ENCODE measurements around the gene ADGRE2. TPM values are rescaled to one million over a fixed set of nuclear protein-coding genes. Genes with fewer than 3 reads are reported as not detected.

ADGRE2 gene
- polyA plus RNA-seq, 2 of the 4 experiments (the other 2 are of a cell fraction) = 0.39 to 0.47 TPM

- Histone ChIP-seq H3K9me3 (no peaks in the 10 kb centered on the region), H3K4me1 (no peaks in the 10 kb centered on the region), H3K27ac (no peak overlapping the region), H3K4me2 (no peak overlapping the region), H3K4me3 (no peak overlapping the region)
- TF ChIP-seq EP300 (IDR thresholded peaks at IDR 0.05) (no peak), FOSB (CRISPR knock-in tag; IDR thresholded peaks at IDR 0.05) (no peak), MAZ (IDR thresholded peaks at IDR 0.05; ENCODE audit: borderline replicate concordance, low read depth, low read length) (no peak), HEYL (CRISPR knock-in tag; IDR thresholded peaks at IDR 0.05) (no peak)
- TF ChIP-seq, protein P1, sequence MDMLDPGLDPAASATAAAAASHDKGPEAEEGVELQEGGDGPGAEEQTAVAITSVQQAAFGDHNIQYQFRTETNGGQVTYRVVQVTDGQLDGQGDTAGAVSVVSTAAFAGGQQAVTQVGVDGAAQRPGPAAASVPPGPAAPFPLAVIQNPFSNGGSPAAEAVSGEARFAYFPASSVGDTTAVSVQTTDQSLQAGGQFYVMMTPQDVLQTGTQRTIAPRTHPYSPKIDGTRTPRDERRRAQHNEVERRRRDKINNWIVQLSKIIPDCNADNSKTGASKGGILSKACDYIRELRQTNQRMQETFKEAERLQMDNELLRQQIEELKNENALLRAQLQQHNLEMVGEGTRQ (IDR thresholded peaks at IDR 0.05) = no peak
- TF ChIP-seq, protein P2, sequence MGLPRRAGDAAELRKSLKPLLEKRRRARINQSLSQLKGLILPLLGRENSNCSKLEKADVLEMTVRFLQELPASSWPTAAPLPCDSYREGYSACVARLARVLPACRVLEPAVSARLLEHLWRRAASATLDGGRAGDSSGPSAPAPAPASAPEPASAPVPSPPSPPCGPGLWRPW (IDR thresholded peaks at IDR 0.05) = no peak
- TF ChIP-seq, protein P3, sequence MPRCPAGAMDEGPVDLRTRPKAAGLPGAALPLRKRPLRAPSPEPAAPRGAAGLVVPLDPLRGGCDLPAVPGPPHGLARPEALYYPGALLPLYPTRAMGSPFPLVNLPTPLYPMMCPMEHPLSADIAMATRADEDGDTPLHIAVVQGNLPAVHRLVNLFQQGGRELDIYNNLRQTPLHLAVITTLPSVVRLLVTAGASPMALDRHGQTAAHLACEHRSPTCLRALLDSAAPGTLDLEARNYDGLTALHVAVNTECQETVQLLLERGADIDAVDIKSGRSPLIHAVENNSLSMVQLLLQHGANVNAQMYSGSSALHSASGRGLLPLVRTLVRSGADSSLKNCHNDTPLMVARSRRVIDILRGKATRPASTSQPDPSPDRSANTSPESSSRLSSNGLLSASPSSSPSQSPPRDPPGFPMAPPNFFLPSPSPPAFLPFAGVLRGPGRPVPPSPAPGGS (IDR thresholded peaks at IDR 0.05) = no peak
- TF ChIP-seq, protein P4, sequence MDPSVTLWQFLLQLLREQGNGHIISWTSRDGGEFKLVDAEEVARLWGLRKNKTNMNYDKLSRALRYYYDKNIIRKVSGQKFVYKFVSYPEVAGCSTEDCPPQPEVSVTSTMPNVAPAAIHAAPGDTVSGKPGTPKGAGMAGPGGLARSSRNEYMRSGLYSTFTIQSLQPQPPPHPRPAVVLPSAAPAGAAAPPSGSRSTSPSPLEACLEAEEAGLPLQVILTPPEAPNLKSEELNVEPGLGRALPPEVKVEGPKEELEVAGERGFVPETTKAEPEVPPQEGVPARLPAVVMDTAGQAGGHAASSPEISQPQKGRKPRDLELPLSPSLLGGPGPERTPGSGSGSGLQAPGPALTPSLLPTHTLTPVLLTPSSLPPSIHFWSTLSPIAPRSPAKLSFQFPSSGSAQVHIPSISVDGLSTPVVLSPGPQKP (IDR thresholded peaks at IDR 0.05; ENCODE audit: low read depth, low read length) = no peak
- ChIA-PET CTCF (no interaction called here), POLR2A (no interaction called here)
- FAIRE-seq = no peak
- no peak for DNase-seq (ENCODE audit: low read depth in 1 of 2, low spot score in 1 of 2)
- 24% methylated on average over 9 of the region's 9 CpGs for WGBS (ENCODE audit: missing lambda C conversion rate)
- no peak for ATAC-seq
These were observed 31.1 kb upstream of the ADGRE2 start for GRCh38 chr19:14809272-14810057.

DNA sequence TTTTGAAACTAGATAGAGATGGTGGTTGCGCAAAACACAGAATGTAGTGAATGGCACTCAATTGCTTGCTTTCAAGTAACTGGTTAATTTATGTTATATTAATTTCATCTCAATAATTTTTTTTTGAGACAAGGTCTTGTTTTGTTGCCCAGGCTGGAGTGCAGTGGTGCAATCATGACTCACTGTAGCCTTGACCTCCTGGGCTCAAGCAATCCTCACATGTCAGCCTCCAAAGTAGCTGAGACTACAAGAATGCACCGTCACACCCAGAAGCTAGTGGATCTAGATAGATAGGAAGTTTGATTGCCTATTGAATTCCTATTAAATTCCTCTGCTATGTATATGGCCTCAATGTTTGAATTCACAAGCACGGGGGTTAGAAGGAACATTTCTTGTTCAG, 26.4 kb upstream of the ADGRE2 start:
- 54% methylated on average over 3 of the region's 3 CpGs for WGBS (ENCODE audit: missing lambda C conversion rate)
- FAIRE-seq = no peak
- Histone ChIP-seq H3K9me3 (no peaks in the 10 kb centered on the region), H3K4me3 (no peak overlapping the region), H3K4me2 (no peak overlapping the region), H3K4me1 (no peaks in the 10 kb centered on the region), H3K27ac (no peak overlapping the region)
- CTCF ChIA-PET = no interaction called here
- no peak for DNase-seq (ENCODE audit: low read depth in 1 of 2, low spot score in 1 of 2)
- POLR2A ChIA-PET = no interaction called here
- TF ChIP-seq CBX2 (IDR thresholded peaks at IDR 0.05; ENCODE audit: borderline replicate concordance, low read depth) = no peak
- no peak for TF ChIP-seq CTCF (IDR thresholded peaks at IDR 0.05)
- TF ChIP-seq NPAS2 (CRISPR knock-in tag; IDR thresholded peaks at IDR 0.05; ENCODE audit: borderline replicate concordance) = no peak
- TF ChIP-seq HMGXB4 (CRISPR knock-in tag; IDR thresholded peaks at IDR 0.05; ENCODE audit: borderline replicate concordance) = no peak
- no peak for TF ChIP-seq EP300 (IDR thresholded peaks at IDR 0.05)
- no peak for TF ChIP-seq HOXA7 (CRISPR knock-in tag; IDR thresholded peaks at IDR 0.05)
- TF ChIP-seq E2F6 (IDR thresholded peaks at IDR 0.05; ENCODE audit: borderline replicate concordance, low read depth) = no peak
- ATAC-seq = no peak
